ENCODE data around the gene EIF4A3. TPM values are rescaled to one million over a fixed set of nuclear protein-coding genes. Genes with fewer than 3 reads are reported as not detected.

EIF4A3 gene
- total and polyA plus RNA-seq, 4 donors: 29.0 to 35.1 (median 33.4) TPM

GRCh38 chr17:80109713-80110446 lies 37.0 kb downstream of the EIF4A3 start:
- Histone ChIP-seq H3K36me3 (ENCODE audit: control insufficient read depth in 4 of 4, insufficient read depth in 3 of 4, low read depth in 1 of 4, low read length in 3 of 4) (peaks cover 0 to 3% (median under 1%) of the 10 kb centered on the region in 4 donors), H3K4me3 (ENCODE audit: low read depth in 1 of 3, low read length in 3 of 3) (no peak overlapping the region), H3K27me3 (ENCODE audit: control insufficient read depth in 4 of 4, insufficient read depth in 4 of 4, low read length in 3 of 4) (no peaks in the 10 kb centered on the region), H3K9ac (ENCODE audit: low read depth in 1 of 2, low read length in 2 of 2) (no peak overlapping the region), H3K4me1 (ENCODE audit: control insufficient read depth in 4 of 4, insufficient read depth in 4 of 4, low read length in 3 of 4) (no peaks in the 10 kb centered on the region), H3K27ac (ENCODE audit: low read depth in 1 of 2, low read length in 2 of 2) (no peak overlapping the region), H3K9me3 (ENCODE audit: control insufficient read depth in 4 of 4, low read length in 3 of 4) (no peaks in the 10 kb centered on the region)
- no peak for TF ChIP-seq RXRA (IDR thresholded peaks at IDR 0.05)
- no peak for TF ChIP-seq EGR1 (IDR thresholded peaks at IDR 0.05; ENCODE audit: low read depth in 2 of 2)
- no peak for TF ChIP-seq JUND (IDR thresholded peaks at IDR 0.05)
- no peak for TF ChIP-seq ZBTB33 (IDR thresholded peaks at IDR 0.05)
- TF ChIP-seq FOXA2 (IDR thresholded peaks at IDR 0.05): no peak
- no peak for TF ChIP-seq YY1 (IDR thresholded peaks at IDR 0.05)
- no peak for TF ChIP-seq HNF4G (IDR thresholded peaks at IDR 0.05)
- TF ChIP-seq TAF1 (conservative IDR thresholded peaks at IDR 0.05): no peak
- TF ChIP-seq RAD21 (IDR thresholded peaks at IDR 0.05): no peak
- no peak for TF ChIP-seq NR2F2 (IDR thresholded peaks at IDR 0.05)
- TF ChIP-seq ATF3 (IDR thresholded peaks at IDR 0.05): no peak
- TF ChIP-seq CTCF (IDR thresholded peaks at IDR 0.05; ENCODE audit: low read depth, low read length, missing input control): no peak
- no peak for TF ChIP-seq REST (IDR thresholded peaks at IDR 0.05)
- TF ChIP-seq SP1 (IDR thresholded peaks at IDR 0.05): no peak
- no peak for TF ChIP-seq GABPA (IDR thresholded peaks at IDR 0.05 in 1 of 2, conservative IDR thresholded peaks at IDR 0.05 in 1 of 2)
- no peak for TF ChIP-seq HNF4A (conservative IDR thresholded peaks at IDR 0.05)
- no peak for TF ChIP-seq MAX (IDR thresholded peaks at IDR 0.05)
- WGBS: 91% methylated on average over 30 of the region's 30 CpGs
- no peak for DNase-seq (ENCODE audit: low spot score)

Measured in liver (tissue), 9 donors.